C4-2B (cell line): ENCODE measurements around the gene POLK.

Experiments used
- ZFX ChIP-seq: fragments of 450-650 bp; IDR thresholded peaks from 2 replicates; pipeline ENCODE4 v1.6.1; 2017
- TF ChIP-seq, protein P1 (sequence below): fragments of 450-650 bp; conservative IDR thresholded peaks from 2 replicates; pipeline ENCODE4 v1.5.1; 2017; ENCODE audit warnings: mild to moderate bottlenecking

DNA sequence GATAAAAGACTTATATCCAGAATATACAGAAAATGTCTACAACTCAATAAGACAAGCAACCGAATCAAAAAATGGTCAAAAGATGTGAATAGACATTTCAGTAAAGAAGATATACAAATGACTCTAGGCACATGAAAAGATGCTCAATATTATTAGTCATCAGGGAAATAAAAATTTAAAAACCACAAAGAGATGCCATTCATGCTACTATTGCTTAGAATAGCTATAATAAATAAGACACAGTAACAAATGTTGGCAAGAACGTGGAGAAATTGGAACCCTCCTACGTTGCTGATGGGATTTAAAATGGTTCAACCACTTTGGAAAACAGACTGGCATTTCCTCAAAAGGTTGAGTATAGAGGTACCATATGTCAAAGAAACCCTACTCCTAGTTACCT lies 39.8 kb downstream of the POLK start:
- TF ChIP-seq, protein P1, sequence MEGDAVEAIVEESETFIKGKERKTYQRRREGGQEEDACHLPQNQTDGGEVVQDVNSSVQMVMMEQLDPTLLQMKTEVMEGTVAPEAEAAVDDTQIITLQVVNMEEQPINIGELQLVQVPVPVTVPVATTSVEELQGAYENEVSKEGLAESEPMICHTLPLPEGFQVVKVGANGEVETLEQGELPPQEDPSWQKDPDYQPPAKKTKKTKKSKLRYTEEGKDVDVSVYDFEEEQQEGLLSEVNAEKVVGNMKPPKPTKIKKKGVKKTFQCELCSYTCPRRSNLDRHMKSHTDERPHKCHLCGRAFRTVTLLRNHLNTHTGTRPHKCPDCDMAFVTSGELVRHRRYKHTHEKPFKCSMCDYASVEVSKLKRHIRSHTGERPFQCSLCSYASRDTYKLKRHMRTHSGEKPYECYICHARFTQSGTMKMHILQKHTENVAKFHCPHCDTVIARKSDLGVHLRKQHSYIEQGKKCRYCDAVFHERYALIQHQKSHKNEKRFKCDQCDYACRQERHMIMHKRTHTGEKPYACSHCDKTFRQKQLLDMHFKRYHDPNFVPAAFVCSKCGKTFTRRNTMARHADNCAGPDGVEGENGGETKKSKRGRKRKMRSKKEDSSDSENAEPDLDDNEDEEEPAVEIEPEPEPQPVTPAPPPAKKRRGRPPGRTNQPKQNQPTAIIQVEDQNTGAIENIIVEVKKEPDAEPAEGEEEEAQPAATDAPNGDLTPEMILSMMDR, result no peak
- TF ChIP-seq ZFX, result no peak
